DND-41 (cell line): ENCODE data around the gene MAP7.

Experiments used
- ATAC-seq: fragments of 200-7000 bp; cut with Tn5 transposase; 3 replicates; pipeline ENCODE4 v1.9.1; 2021; ENCODE audit warnings: low read depth; ENCODE audit not compliant: insufficient read depth
- DNase-seq: peaks from one replicate; pipeline ENCODE4 v3.0.0-alpha.2; 2020
- H2AFZ ChIP-seq: 2 replicates; pipeline ENCODE4 v1.6.0; 2012; ENCODE audit warnings: low read depth, low read length
- H3K27ac ChIP-seq: 2 replicates; pipeline ENCODE4 v1.5.1; 2012; ENCODE audit warnings: low read length, inconsistent platforms
- H3K27me3 ChIP-seq: fragments of 200-600 bp; sonication (generic); 2 replicates; pipeline ENCODE4 v1.6.0; 2012; ENCODE audit warnings: low read length, mild to moderate bottlenecking, inconsistent platforms; ENCODE audit not compliant: insufficient read depth, poor library complexity
- H3K36me3 ChIP-seq: 2 replicates; pipeline ENCODE4 v1.5.1; 2012; ENCODE audit warnings: low read length, inconsistent platforms; ENCODE audit not compliant: insufficient read depth
- H3K4me1 ChIP-seq: 2 replicates; pipeline ENCODE4 v1.5.1; 2012; ENCODE audit warnings: mild to moderate bottlenecking, low read length; ENCODE audit not compliant: insufficient read depth
- H3K4me2 ChIP-seq: 2 replicates; pipeline ENCODE4 v1.6.0; 2012; ENCODE audit warnings: mild to moderate bottlenecking, moderate library complexity, low read length, inconsistent platforms; ENCODE audit not compliant: insufficient read depth
- H3K4me3 ChIP-seq, 2 experiments: fragments of 200-600 bp in 1 of 2; shearing (Covaris generic) in 1 of 2; 2 replicates each; pipeline ENCODE4 v1.5.1; 2012 to 2016; ENCODE audit warnings: inconsistent platforms in 2 of 2, low read length in 2 of 2, mild to moderate bottlenecking in 2 of 2, low read depth in 1 of 2, moderate library complexity in 1 of 2
- H3K79me2 ChIP-seq: 2 replicates; pipeline ENCODE4 v1.6.0; 2012; ENCODE audit warnings: low read length, inconsistent platforms; ENCODE audit not compliant: insufficient read depth
- H3K9ac ChIP-seq: 2 replicates; pipeline ENCODE4 v1.6.0; 2012; ENCODE audit warnings: low read depth, mild to moderate bottlenecking, inconsistent platforms, low read length, moderate library complexity
- H3K9me3 ChIP-seq: 2 replicates; pipeline ENCODE4 v1.5.1; 2012; ENCODE audit warnings: low read length, moderate library complexity, mild to moderate bottlenecking, inconsistent platforms; ENCODE audit not compliant: insufficient read depth, severe bottlenecking
- H4K20me1 ChIP-seq: 2 replicates; pipeline ENCODE4 v1.6.0; 2012; ENCODE audit warnings: low read length; ENCODE audit not compliant: insufficient read depth
- EZH2 ChIP-seq: IDR thresholded peaks from 3 replicates; pipeline ENCODE4 v1.6.1; 2012; ENCODE audit warnings: borderline replicate concordance, low read depth, mild to moderate bottlenecking, moderate library complexity, low read length, inconsistent platforms; ENCODE audit not compliant: severe bottlenecking
- TF ChIP-seq, protein P1 (sequence below): IDR thresholded peaks from 2 replicates; pipeline ENCODE4 v1.5.1; 2012; ENCODE audit warnings: borderline replicate concordance, low read length, moderate library complexity, mild to moderate bottlenecking; ENCODE audit not compliant: poor library complexity, severe bottlenecking; ENCODE audit errors: extremely low read depth

Gene MAP7

DNA sequence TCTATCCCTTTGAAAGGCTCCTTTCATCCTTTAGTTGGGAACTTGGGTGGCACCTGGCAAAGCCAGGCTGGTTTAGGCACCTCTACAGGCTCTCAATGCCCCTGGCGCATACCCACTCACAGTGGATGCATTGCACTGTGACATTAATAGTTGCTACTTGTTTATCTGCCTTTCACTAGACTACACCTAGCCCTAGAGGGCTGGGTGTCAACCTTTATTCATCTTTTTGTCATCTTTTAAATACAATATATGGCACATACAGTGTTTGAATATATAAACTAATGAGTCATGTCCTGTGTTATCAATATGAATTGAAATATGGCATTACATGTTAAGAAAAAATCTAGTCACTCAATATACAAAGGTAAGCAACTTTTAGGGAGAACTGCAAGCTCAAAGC, 140.6 kb downstream of the MAP7 start:
- peaks cover 16% of the 10 kb centered on the region for H3K27me3 ChIP-seq
- no peak overlapping the region for H2AFZ ChIP-seq
- H3K9me3 ChIP-seq: no peaks in the 10 kb centered on the region
- H4K20me1 ChIP-seq: no peaks in the 10 kb centered on the region
- H3K9ac ChIP-seq: no peak overlapping the region
- no peak overlapping the region for H3K27ac ChIP-seq
- DNase-seq (no peak), ATAC-seq (no peak)
- no peaks in the 10 kb centered on the region for H3K4me1 ChIP-seq
- no peak for TF ChIP-seq EZH2
- TF ChIP-seq, protein P1, sequence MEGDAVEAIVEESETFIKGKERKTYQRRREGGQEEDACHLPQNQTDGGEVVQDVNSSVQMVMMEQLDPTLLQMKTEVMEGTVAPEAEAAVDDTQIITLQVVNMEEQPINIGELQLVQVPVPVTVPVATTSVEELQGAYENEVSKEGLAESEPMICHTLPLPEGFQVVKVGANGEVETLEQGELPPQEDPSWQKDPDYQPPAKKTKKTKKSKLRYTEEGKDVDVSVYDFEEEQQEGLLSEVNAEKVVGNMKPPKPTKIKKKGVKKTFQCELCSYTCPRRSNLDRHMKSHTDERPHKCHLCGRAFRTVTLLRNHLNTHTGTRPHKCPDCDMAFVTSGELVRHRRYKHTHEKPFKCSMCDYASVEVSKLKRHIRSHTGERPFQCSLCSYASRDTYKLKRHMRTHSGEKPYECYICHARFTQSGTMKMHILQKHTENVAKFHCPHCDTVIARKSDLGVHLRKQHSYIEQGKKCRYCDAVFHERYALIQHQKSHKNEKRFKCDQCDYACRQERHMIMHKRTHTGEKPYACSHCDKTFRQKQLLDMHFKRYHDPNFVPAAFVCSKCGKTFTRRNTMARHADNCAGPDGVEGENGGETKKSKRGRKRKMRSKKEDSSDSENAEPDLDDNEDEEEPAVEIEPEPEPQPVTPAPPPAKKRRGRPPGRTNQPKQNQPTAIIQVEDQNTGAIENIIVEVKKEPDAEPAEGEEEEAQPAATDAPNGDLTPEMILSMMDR: no peak
- H3K4me3 ChIP-seq: no peak overlapping the region
- H3K4me2 ChIP-seq: no peak overlapping the region
- no peaks in the 10 kb centered on the region for H3K36me3 ChIP-seq
- H3K79me2 ChIP-seq: no peaks in the 10 kb centered on the region

GRCh38 chr6:136408204-136408603, 142.0 kb downstream of the MAP7 start:
- DNase-seq (no peak), ATAC-seq (no peak)
- Histone ChIP-seq H3K4me1 (no peaks in the 10 kb centered on the region), H3K27ac (no peak overlapping the region), H2AFZ (no peak overlapping the region), H3K79me2 (no peaks in the 10 kb centered on the region), H3K9me3 (no peaks in the 10 kb centered on the region), H3K27me3 (peaks cover 16% of the 10 kb centered on the region), H3K4me3 (no peak overlapping the region), H3K9ac (no peak overlapping the region), H3K4me2 (no peak overlapping the region), H3K36me3 (no peaks in the 10 kb centered on the region), H4K20me1 (no peaks in the 10 kb centered on the region)
- no peak for TF ChIP-seq EZH2
- TF ChIP-seq, protein P1: no peak

GRCh38 chr6:136405420-136406029, 144.7 kb downstream of the MAP7 start:
- no peaks in the 10 kb centered on the region for H3K4me1 ChIP-seq
- H3K4me2 ChIP-seq: no peak overlapping the region
- peaks cover 16% of the 10 kb centered on the region for H3K27me3 ChIP-seq
- no peak for TF ChIP-seq EZH2
- TF ChIP-seq, protein P1: no peak
- no peaks in the 10 kb centered on the region for H4K20me1 ChIP-seq
- H3K4me3 ChIP-seq: no peak overlapping the region
- ATAC-seq: no peak
- H3K27ac ChIP-seq: no peak overlapping the region
- no peak for DNase-seq
- H2AFZ ChIP-seq: no peak overlapping the region
- H3K36me3 ChIP-seq: no peaks in the 10 kb centered on the region
- no peaks in the 10 kb centered on the region for H3K9me3 ChIP-seq
- no peak overlapping the region for H3K9ac ChIP-seq
- no peaks in the 10 kb centered on the region for H3K79me2 ChIP-seq
